Measurements from ENCODE around the gene KCNQ1OT1. TPM values are rescaled to one million over a fixed set of nuclear protein-coding genes. Genes with fewer than 3 reads are reported as not detected.

The KCNQ1OT1 gene
- total RNA-seq, 4 donors from 2014 or later, result 2.5 to 4.5 (median 3.1) TPM

DNA sequence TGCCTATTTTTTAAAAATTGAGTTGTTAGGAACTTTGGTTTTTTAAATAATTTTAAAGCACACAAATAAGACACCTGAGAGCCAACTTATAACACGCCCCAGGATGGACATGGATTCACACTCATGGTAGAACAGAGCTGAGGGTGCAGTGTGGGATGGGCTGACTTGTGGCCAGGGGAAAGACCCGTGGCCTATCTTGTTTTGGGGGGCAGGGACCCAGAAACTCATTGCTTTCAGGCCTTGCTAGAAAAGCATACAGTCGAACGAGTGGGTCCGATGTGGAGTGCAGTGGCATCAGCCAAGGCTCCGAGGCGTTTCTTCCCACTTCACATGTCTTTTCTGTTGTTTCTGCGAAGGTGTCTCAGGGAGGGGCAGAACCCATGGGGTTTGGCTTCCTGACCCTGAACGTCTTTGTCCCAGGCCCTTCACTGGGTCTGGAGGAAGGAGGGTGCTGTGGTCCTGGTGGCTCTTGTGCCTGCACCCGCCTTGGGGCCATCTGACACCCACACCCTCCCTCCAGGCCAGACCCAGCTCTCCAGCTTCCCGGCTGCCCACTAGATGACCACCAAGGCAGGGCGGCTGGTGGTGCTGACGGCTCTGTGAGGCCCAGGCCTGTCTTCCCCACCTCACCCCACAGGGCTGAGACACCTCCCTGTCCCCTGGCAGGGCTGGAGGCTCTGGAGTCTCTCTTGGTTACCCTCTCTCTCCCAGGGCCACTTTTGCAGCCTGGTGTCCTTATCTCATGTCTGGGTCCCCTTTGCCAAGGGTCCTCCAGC, 134.2 kb downstream of the KCNQ1OT1 start:
- TF ChIP-seq POLR2A (IDR thresholded peaks at IDR 0.05), result no peak
- TF ChIP-seq, protein P1, sequence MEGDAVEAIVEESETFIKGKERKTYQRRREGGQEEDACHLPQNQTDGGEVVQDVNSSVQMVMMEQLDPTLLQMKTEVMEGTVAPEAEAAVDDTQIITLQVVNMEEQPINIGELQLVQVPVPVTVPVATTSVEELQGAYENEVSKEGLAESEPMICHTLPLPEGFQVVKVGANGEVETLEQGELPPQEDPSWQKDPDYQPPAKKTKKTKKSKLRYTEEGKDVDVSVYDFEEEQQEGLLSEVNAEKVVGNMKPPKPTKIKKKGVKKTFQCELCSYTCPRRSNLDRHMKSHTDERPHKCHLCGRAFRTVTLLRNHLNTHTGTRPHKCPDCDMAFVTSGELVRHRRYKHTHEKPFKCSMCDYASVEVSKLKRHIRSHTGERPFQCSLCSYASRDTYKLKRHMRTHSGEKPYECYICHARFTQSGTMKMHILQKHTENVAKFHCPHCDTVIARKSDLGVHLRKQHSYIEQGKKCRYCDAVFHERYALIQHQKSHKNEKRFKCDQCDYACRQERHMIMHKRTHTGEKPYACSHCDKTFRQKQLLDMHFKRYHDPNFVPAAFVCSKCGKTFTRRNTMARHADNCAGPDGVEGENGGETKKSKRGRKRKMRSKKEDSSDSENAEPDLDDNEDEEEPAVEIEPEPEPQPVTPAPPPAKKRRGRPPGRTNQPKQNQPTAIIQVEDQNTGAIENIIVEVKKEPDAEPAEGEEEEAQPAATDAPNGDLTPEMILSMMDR (IDR thresholded peaks at IDR 0.05), result no peak
- no peak for TF ChIP-seq POLR2AphosphoS5 (IDR thresholded peaks at IDR 0.05)
- no peak for TF ChIP-seq EP300 (IDR thresholded peaks at IDR 0.05)
- peak in 1 of 2 donors; percentile 39 for DNase-seq (ENCODE audit: low spot score in 2 of 2)
- Histone ChIP-seq H3K9me3 (no peaks in the 10 kb centered on the region), H3K4me1 (no peaks in the 10 kb centered on the region), H3K27ac (no peak overlapping the region), H3K4me3 (no peak overlapping the region), H3K27me3 (no peaks in the 10 kb centered on the region), H3K36me3 (no peaks in the 10 kb centered on the region)
- 92% methylated on average over 12 of the region's 13 CpGs for WGBS

GRCh38 chr11:2564588-2565425, 135.0 kb downstream of the KCNQ1OT1 start:
- no peaks in the 10 kb centered on the region for H3K36me3 ChIP-seq
- H3K27me3 ChIP-seq, result no peaks in the 10 kb centered on the region
- TF ChIP-seq POLR2AphosphoS5 (IDR thresholded peaks at IDR 0.05) (no peak), POLR2A (IDR thresholded peaks at IDR 0.05) (no peak), EP300 (IDR thresholded peaks at IDR 0.05) (no peak)
- TF ChIP-seq, protein P1 (IDR thresholded peaks at IDR 0.05), result no peak
- no peaks in the 10 kb centered on the region for H3K4me1 ChIP-seq
- no peaks in the 10 kb centered on the region for H3K9me3 ChIP-seq
- no peak overlapping the region for H3K4me3 ChIP-seq
- WGBS, result 90% methylated on average over 16 of the region's 16 CpGs
- DNase-seq (ENCODE audit: low spot score in 2 of 2), result peak in 1 of 2 donors; percentile 13
- no peak overlapping the region for H3K27ac ChIP-seq

DNA sequence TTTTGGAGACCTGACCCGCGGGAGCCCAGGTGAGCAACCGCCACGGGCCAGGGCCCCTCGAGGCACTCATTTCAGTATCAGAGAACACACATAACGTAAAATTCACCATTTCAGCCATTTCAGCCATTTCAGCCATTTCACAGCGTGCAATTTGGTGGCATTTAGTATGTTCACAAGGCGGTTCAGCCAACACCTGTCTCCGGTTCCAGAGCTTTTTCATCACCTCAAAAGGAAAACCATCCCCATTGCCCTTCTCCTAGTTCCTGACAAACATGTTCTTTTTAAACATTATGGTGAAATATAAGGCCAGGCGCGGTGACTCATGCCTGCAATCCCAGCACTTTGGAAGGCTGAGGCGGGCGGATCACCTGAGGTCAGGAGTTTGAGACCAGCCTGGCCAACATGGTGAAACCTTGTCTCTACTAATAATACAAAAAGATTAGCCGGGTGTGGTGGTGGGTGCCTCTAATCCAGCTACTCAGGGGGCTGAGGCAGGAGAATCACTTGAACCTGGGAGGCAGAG, 135.7 kb downstream of the KCNQ1OT1 start:
- no peaks in the 10 kb centered on the region for H3K9me3 ChIP-seq
- no peaks in the 10 kb centered on the region for H3K36me3 ChIP-seq
- no peak overlapping the region for H3K27ac ChIP-seq
- TF ChIP-seq POLR2A (IDR thresholded peaks at IDR 0.05) (no peak), POLR2AphosphoS5 (IDR thresholded peaks at IDR 0.05) (no peak), EP300 (IDR thresholded peaks at IDR 0.05) (no peak)
- TF ChIP-seq, protein P1 (IDR thresholded peaks at IDR 0.05), result no peak
- no peaks in the 10 kb centered on the region for H3K4me1 ChIP-seq
- peak in 1 of 2 donors; percentile 24 for DNase-seq (ENCODE audit: low spot score in 2 of 2)
- H3K4me3 ChIP-seq, result no peak overlapping the region
- H3K27me3 ChIP-seq, result no peaks in the 10 kb centered on the region
- 96% methylated on average over 14 of the region's 14 CpGs for WGBS

- no peak overlapping the region for H3K27ac ChIP-seq
- H3K36me3 ChIP-seq, result no peaks in the 10 kb centered on the region
- DNase-seq (ENCODE audit: low spot score in 2 of 2), result peak in 1 of 2 donors; percentile 48
- 92% methylated on average over 28 of the region's 28 CpGs for WGBS
- TF ChIP-seq, protein P1 (IDR thresholded peaks at IDR 0.05), result no peak
- TF ChIP-seq EP300 (IDR thresholded peaks at IDR 0.05) (no peak), POLR2AphosphoS5 (IDR thresholded peaks at IDR 0.05) (no peak), POLR2A (IDR thresholded peaks at IDR 0.05) (no peak)
- no peaks in the 10 kb centered on the region for H3K4me1 ChIP-seq
- H3K9me3 ChIP-seq, result no peaks in the 10 kb centered on the region
- H3K27me3 ChIP-seq, result no peaks in the 10 kb centered on the region
- H3K4me3 ChIP-seq, result no peak overlapping the region
Observed at GRCh38 chr11:2563213-2564007, 136.4 kb downstream of the KCNQ1OT1 start.
